ENCODE data around the gene MTRR.

DNA sequence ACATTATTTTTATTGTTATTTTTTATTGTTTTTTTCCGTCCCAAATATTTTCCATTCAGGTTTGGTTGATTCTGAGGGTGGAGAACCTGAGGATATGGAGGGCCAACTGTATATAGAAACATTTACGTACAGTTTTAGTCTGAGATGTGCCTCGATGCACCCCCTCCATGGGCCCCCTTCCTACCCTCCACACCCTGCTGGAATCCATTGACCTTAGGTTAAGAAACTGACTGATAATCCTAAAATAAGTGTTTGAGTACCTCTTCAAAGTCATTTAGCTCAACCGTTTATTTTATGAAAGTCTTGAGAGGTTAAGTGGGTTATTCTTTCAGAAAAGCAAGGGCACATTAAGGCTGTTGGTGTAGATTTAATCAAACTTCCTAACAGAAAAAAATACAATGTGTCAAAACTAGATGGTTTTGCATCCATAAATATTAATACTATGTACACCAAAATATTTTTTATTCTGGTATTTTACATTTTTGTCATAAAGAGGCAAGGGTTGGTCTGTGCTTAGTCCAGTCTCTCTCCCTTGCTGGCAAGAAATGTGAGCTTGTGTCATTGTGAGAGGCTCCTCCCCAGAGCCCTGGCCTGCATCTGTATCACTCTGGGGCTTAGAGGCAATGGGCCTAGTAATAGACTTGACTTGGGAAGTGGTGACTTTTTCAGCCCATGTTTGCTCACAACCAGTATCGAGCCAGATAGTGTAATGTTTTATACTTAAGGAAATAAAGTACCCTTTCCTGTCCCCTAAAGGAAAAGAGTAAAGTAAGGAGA is 15.7 kb downstream of the MTRR start:
- TF ChIP-seq EP300 (IDR thresholded peaks at IDR 0.05), result no peak
- TF ChIP-seq, protein P1, sequence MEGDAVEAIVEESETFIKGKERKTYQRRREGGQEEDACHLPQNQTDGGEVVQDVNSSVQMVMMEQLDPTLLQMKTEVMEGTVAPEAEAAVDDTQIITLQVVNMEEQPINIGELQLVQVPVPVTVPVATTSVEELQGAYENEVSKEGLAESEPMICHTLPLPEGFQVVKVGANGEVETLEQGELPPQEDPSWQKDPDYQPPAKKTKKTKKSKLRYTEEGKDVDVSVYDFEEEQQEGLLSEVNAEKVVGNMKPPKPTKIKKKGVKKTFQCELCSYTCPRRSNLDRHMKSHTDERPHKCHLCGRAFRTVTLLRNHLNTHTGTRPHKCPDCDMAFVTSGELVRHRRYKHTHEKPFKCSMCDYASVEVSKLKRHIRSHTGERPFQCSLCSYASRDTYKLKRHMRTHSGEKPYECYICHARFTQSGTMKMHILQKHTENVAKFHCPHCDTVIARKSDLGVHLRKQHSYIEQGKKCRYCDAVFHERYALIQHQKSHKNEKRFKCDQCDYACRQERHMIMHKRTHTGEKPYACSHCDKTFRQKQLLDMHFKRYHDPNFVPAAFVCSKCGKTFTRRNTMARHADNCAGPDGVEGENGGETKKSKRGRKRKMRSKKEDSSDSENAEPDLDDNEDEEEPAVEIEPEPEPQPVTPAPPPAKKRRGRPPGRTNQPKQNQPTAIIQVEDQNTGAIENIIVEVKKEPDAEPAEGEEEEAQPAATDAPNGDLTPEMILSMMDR (IDR thresholded peaks at IDR 0.05), result no peak

Measured in stomach (tissue), 4 donors.